IMR-90 (cell line): ENCODE data around the gene PTPRG. TPM values are rescaled to one million over a fixed set of nuclear protein-coding genes. Genes with fewer than 3 reads are reported as not detected.

ENCODE experiments used
- ATAC-seq: fragments of 200-7000 bp; cut with Tn5 transposase; 2 replicates; pipeline ENCODE4 v1.9.1; 2020; ENCODE audit warnings: low read depth, mild to moderate bottlenecking, moderate library complexity
- BruUV-seq: library from RNA; stranded (reverse); fragments of 400-500 nt; replicated peaks from 2 replicates; lab custom pipeline; 2021; lab: Mats Ljungman, UMichigan
- CTCF ChIA-PET: fragments of 300-600 bp; formaldehyde crosslinking; extraction: SDS; loops from one replicate; lab custom pipeline; 2021; ENCODE audit warnings: antibody characterized with exemption; lab: Yijun Ruan, JAX
- POLR2A ChIA-PET: fragments of 300-600 bp; sonication (Branson Sonifier 250); formaldehyde crosslinking; loops from one replicate; lab custom pipeline; 2022; ENCODE audit warnings: antibody characterized with exemption; ENCODE audit not compliant: unreplicated experiment; lab: Charles Lee
- DNase-seq: peaks from one replicate; pipeline ENCODE4 v3.0.0; 2013
- H2AFZ ChIP-seq: replicated peaks from 2 replicates; pipeline ENCODE3; 2013; ENCODE audit warnings: low read length, mild to moderate bottlenecking; ENCODE audit not compliant: poor library complexity
- H2AK5ac ChIP-seq: 2 replicates; pipeline ENCODE4 v1.6.1; 2013; ENCODE audit warnings: low read depth, low read length, inconsistent platforms
- H2AK9ac ChIP-seq: replicated peaks from 2 replicates; pipeline ENCODE3; 2013; ENCODE audit warnings: mild to moderate bottlenecking, low read depth, low read length, moderate library complexity; ENCODE audit not compliant: poor library complexity
- H2BK120ac ChIP-seq: 2 replicates; pipeline ENCODE4 v1.6.1; 2013; ENCODE audit warnings: low read depth, low read length, inconsistent platforms
- H2BK15ac ChIP-seq: 3 replicates; pipeline ENCODE4 v1.6.1; 2013; ENCODE audit warnings: low read depth, low read length, inconsistent platforms
- H2BK20ac ChIP-seq: 2 replicates; pipeline ENCODE4 v1.6.1; 2013; ENCODE audit warnings: low read depth, mild to moderate bottlenecking, inconsistent platforms, low read length, moderate library complexity
- H2BK5ac ChIP-seq: 2 replicates; pipeline ENCODE4 v1.6.1; 2013; ENCODE audit warnings: mild to moderate bottlenecking, low read depth, low read length, inconsistent platforms; ENCODE audit not compliant: poor library complexity, severe bottlenecking
- H3K14ac ChIP-seq: replicated peaks from 2 replicates; pipeline ENCODE4 v1.6.1; 2013; ENCODE audit warnings: low read depth, low read length, inconsistent platforms
- H3K18ac ChIP-seq: 2 replicates; pipeline ENCODE4 v1.6.1; 2013; ENCODE audit warnings: low read depth, low read length, control low read depth
- H3K23ac ChIP-seq: 2 replicates; pipeline ENCODE4 v1.6.1; 2013; ENCODE audit warnings: low read depth, low read length, inconsistent platforms
- H3K27ac ChIP-seq: 2 replicates; pipeline ENCODE4 v1.5.1; 2013; ENCODE audit warnings: mild to moderate bottlenecking, control low read depth, low read length; ENCODE audit not compliant: insufficient read depth
- H3K27me3 ChIP-seq: 2 replicates; pipeline ENCODE4 v1.6.1; 2013; ENCODE audit warnings: low read length; ENCODE audit not compliant: control insufficient read depth, insufficient read depth
- H3K36me3 ChIP-seq: 2 replicates; pipeline ENCODE4 v1.6.1; 2013; ENCODE audit warnings: low read length, mixed read lengths; ENCODE audit not compliant: control insufficient read depth, insufficient read depth
- H3K4ac ChIP-seq: 2 replicates; pipeline ENCODE4 v1.6.1; 2013; ENCODE audit warnings: low read depth, low read length, inconsistent platforms
- H3K4me1 ChIP-seq: 2 replicates; pipeline ENCODE4 v1.6.1; 2013; ENCODE audit warnings: low read length, mixed read lengths; ENCODE audit not compliant: control insufficient read depth, insufficient read depth
- H3K4me2 ChIP-seq: 2 replicates; pipeline ENCODE4 v1.6.1; 2013; ENCODE audit warnings: low read depth, mild to moderate bottlenecking, control low read depth, low read length, moderate library complexity
- H3K4me3 ChIP-seq: 2 replicates; pipeline ENCODE4 v1.5.1; 2013; ENCODE audit warnings: low read depth, mild to moderate bottlenecking, control low read depth, low read length, moderate library complexity; ENCODE audit not compliant: insufficient read depth
- H3K56ac ChIP-seq: 2 replicates; pipeline ENCODE4 v1.6.1; 2013; ENCODE audit warnings: low read length, inconsistent platforms; ENCODE audit not compliant: insufficient read depth; ENCODE audit errors: extremely low read depth
- H3K79me1 ChIP-seq, 2 experiments: 2 replicates each; pipeline ENCODE4 v1.6.1; 2013; ENCODE audit warnings: low read length in 2 of 2, inconsistent platforms in 1 of 2, low read depth in 1 of 2
- H3K9ac ChIP-seq: 2 replicates; pipeline ENCODE4 v1.6.1; 2013; ENCODE audit warnings: low read depth, low read length, control low read depth
- H3K9me1 ChIP-seq: 2 replicates; pipeline ENCODE4 v1.6.1; 2013; ENCODE audit warnings: low read length, inconsistent platforms; ENCODE audit not compliant: insufficient read depth
- H3K9me3 ChIP-seq: 2 replicates; pipeline ENCODE4 v1.6.1; 2013; ENCODE audit warnings: low read length; ENCODE audit not compliant: control insufficient read depth, insufficient read depth
- H4K20me1 ChIP-seq: 2 replicates; pipeline ENCODE4 v1.6.1; 2013; ENCODE audit warnings: low read length, inconsistent platforms; ENCODE audit not compliant: insufficient read depth
- H4K5ac ChIP-seq: 2 replicates; pipeline ENCODE4 v1.6.1; 2013; ENCODE audit warnings: mild to moderate bottlenecking, low read depth, low read length, control low read depth
- H4K8ac ChIP-seq, 2 experiments: 2 replicates each; pipeline ENCODE4 v1.6.1; 2013; ENCODE audit warnings: low read depth in 2 of 2, low read length in 2 of 2, control low read depth in 1 of 2, inconsistent platforms in 1 of 2
- H4K91ac ChIP-seq: 2 replicates; pipeline ENCODE4 v1.6.1; 2013; ENCODE audit warnings: low read depth, low read length, inconsistent platforms; ENCODE audit not compliant: insufficient read depth
- BHLHE40 ChIP-seq: fragments of 150-350 bp; IDR thresholded peaks from 2 replicates; pipeline ENCODE4 v1.6.1; 2016; ENCODE audit warnings: mild to moderate bottlenecking, low read depth, low read length
- CEBPB ChIP-seq: IDR thresholded peaks from 2 replicates; pipeline ENCODE4 v1.6.1; 2012; ENCODE audit warnings: low read depth, low read length, improper control_type of control experiment
- CHD1 ChIP-seq: IDR thresholded peaks from 2 replicates; pipeline ENCODE4 v1.6.1; 2012; ENCODE audit warnings: low read depth, low read length, improper control_type of control experiment
- FOS ChIP-seq: fragments of 150-350 bp; IDR thresholded peaks from 2 replicates; pipeline ENCODE4 v1.6.1; 2016; ENCODE audit warnings: low read depth, low read length
- MAFK ChIP-seq: IDR thresholded peaks from 2 replicates; pipeline ENCODE4 v1.6.1; 2012; ENCODE audit warnings: low read depth, low read length, improper control_type of control experiment
- MAZ ChIP-seq: IDR thresholded peaks from 2 replicates; pipeline ENCODE4 v1.6.1; 2012; ENCODE audit warnings: low read depth, mild to moderate bottlenecking, low read length, improper control_type of control experiment, moderate library complexity, borderline replicate concordance
- MXI1 ChIP-seq: IDR thresholded peaks from 2 replicates; pipeline ENCODE4 v1.6.1; 2012; ENCODE audit warnings: low read depth, mild to moderate bottlenecking, low read length, moderate library complexity, borderline replicate concordance
- NFE2L2 ChIP-seq: fragments of 150-350 bp; IDR thresholded peaks from 2 replicates; pipeline ENCODE4 v1.6.1; 2016; ENCODE audit warnings: low read depth, mild to moderate bottlenecking, low read length
- POLR2A ChIP-seq: IDR thresholded peaks from 2 replicates; pipeline ENCODE4 v1.6.1; 2012; ENCODE audit warnings: mild to moderate bottlenecking, low read depth, low read length
- RAD21 ChIP-seq: IDR thresholded peaks from 2 replicates; pipeline ENCODE4 v1.6.1; 2012; ENCODE audit warnings: low read length, improper control_type of control experiment
- RCOR1 ChIP-seq: IDR thresholded peaks from 2 replicates; pipeline ENCODE4 v1.6.1; 2012; ENCODE audit warnings: mild to moderate bottlenecking, low read length, improper control_type of control experiment; ENCODE audit not compliant: insufficient replicate concordance
- RFX5 ChIP-seq: IDR thresholded peaks from 2 replicates; pipeline ENCODE4 v1.8.0; 2012; ENCODE audit warnings: low read depth, mild to moderate bottlenecking, low read length, moderate library complexity
- SMC3 ChIP-seq: fragments of 150-350 bp; IDR thresholded peaks from 2 replicates; pipeline ENCODE4 v1.6.1; 2016; ENCODE audit warnings: low read depth, mild to moderate bottlenecking, antibody characterized with exemption, low read length, moderate library complexity
- WGBS, 2 experiments: methylation state at CpG; one replicate each; pipeline versions ENCODE4 v1.1.5 to v1.1.7; 2013; ENCODE audit warnings: missing lambda C conversion rate in 2 of 2; ENCODE audit not compliant: insufficient read length in 1 of 2; ENCODE audit errors: extremely low coverage in 2 of 2; 5-methylcytosine and 5-hydroxymethylcytosine counted together
- dilution Hi-C: fragments of 300-500 bp; cut with HindIII; formaldehyde crosslinking; loops from one replicate; pipeline ENCODE4 v1.14.3; 2018; ENCODE audit warnings: low sequenced_read_pairs; ENCODE audit not compliant: unreplicated experiment
- in situ Hi-C: fragments of 300-500 bp; cut with MboI; formaldehyde crosslinking; loops from 3 replicates; pipeline ENCODE4 v1.14.3; 2019; ENCODE audit warnings: low sequenced_read_pairs, inconsistent platforms, mixed read lengths
- intact Hi-C: fragments of 100-400 bp; cut with micrococcal nuclease; formaldehyde crosslinking; loops from 2 replicates; pipeline ENCODE4 v1.10.0; 2022
- polyA plus RNA-seq, 3 experiments: library from polyadenylated mRNA; depleted of rRNA; stranded (reverse); fragments of >200 nt; gene quantifications; 2 replicates each; pipeline ENCODE4 v1.2.3, GENCODE V29; 2012; ENCODE audit warnings: low replicate concordance in 1 of 3
- total RNA-seq: library from RNA; depleted of rRNA; stranded (reverse); fragments of >200 nt; gene quantifications from 2 replicates; pipeline ENCODE4 v1.2.3, GENCODE V29; 2012
- TF ChIP-seq, protein P1 (sequence below): fragments of 150-350 bp; IDR thresholded peaks from 2 replicates; pipeline ENCODE4 v1.6.1; 2016; ENCODE audit warnings: low read depth, mild to moderate bottlenecking, low read length, moderate library complexity, borderline replicate concordance
- TF ChIP-seq, protein P2 (sequence below): conservative IDR thresholded peaks from 2 replicates; pipeline ENCODE4 v1.5.1; 2012; ENCODE audit warnings: mild to moderate bottlenecking, low read depth, low read length, improper control_type of control experiment
- TF ChIP-seq, protein P3 (sequence below): fragments of 150-350 bp; IDR thresholded peaks from 2 replicates; pipeline ENCODE4 v1.6.1; 2017; ENCODE audit warnings: mild to moderate bottlenecking, antibody characterized with exemption, low read length, low read depth

Gene PTPRG
- total and polyA plus RNA-seq, 2 of the 4 experiments (the other 2 are of a cell fraction), result 7.7 to 31.0 TPM

DNA sequence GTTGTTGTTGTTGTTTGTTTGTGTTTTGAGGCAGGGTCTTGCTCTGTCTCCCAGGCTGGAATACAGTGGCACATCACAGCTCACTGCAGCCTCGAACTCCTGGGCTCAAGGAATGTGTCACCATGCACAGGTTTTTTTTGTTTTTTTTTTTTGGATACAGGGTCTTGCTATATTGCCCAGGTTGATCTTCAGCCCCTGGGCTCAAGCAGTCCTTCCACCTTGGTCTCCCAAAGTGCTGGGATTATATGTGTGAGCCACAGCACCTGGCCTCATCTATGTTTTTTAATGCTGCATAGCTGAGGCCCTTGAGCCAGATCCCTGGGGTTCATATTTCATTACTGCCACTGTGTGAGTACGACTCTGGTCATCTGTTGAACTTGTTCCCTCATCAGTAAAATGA is 459.3 kb downstream of the PTPRG start:
- no peak overlapping the region for H2AK9ac ChIP-seq
- H3K4me3 ChIP-seq, result no peak overlapping the region
- no peak overlapping the region for H2BK20ac ChIP-seq
- in situ Hi-C loops, result no loop called here
- H2BK120ac ChIP-seq, result no peak overlapping the region
- H3K27ac ChIP-seq, result no peak overlapping the region
- H4K5ac ChIP-seq, result no peak overlapping the region
- no peaks in the 10 kb centered on the region for H3K9me1 ChIP-seq
- H2BK5ac ChIP-seq, result no peak overlapping the region
- no peak overlapping the region for H4K91ac ChIP-seq
- H4K20me1 ChIP-seq, result no peaks in the 10 kb centered on the region
- H3K4ac ChIP-seq, result no peak overlapping the region
- peaks cover 8% of the 10 kb centered on the region in 2 experiments; a peak in 2 of 4 replicates for H3K79me1 ChIP-seq
- ATAC-seq (no peak), DNase-seq (no peak)
- CTCF ChIA-PET, result interaction anchor here (1.0 to 1.2 kb wide), 2 partner anchors 14 to 16 kb away, joined by 3 to 4 read pairs; no protein-coding TSS in a partner anchor
- H3K27me3 ChIP-seq, result no peaks in the 10 kb centered on the region
- no peak overlapping the region for H2AFZ ChIP-seq
- H3K4me1 ChIP-seq, result no peaks in the 10 kb centered on the region
- H3K9ac ChIP-seq, result no peak overlapping the region
- no peak overlapping the region for H3K18ac ChIP-seq
- H3K56ac ChIP-seq, result no peak overlapping the region
- intact Hi-C loops, result no loop called here
- TF ChIP-seq SMC3, result no peak
- no peak for TF ChIP-seq CEBPB
- TF ChIP-seq, protein P1, sequence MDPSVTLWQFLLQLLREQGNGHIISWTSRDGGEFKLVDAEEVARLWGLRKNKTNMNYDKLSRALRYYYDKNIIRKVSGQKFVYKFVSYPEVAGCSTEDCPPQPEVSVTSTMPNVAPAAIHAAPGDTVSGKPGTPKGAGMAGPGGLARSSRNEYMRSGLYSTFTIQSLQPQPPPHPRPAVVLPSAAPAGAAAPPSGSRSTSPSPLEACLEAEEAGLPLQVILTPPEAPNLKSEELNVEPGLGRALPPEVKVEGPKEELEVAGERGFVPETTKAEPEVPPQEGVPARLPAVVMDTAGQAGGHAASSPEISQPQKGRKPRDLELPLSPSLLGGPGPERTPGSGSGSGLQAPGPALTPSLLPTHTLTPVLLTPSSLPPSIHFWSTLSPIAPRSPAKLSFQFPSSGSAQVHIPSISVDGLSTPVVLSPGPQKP, result no peak
- no peak for TF ChIP-seq NFE2L2
- no peak for TF ChIP-seq CHD1
- TF ChIP-seq RAD21, result no peak
- no peak for TF ChIP-seq RCOR1
- no peak for TF ChIP-seq RFX5
- TF ChIP-seq MAFK, result no peak
- TF ChIP-seq MXI1, result no peak
- TF ChIP-seq MAZ, result no peak
- TF ChIP-seq, protein P2, sequence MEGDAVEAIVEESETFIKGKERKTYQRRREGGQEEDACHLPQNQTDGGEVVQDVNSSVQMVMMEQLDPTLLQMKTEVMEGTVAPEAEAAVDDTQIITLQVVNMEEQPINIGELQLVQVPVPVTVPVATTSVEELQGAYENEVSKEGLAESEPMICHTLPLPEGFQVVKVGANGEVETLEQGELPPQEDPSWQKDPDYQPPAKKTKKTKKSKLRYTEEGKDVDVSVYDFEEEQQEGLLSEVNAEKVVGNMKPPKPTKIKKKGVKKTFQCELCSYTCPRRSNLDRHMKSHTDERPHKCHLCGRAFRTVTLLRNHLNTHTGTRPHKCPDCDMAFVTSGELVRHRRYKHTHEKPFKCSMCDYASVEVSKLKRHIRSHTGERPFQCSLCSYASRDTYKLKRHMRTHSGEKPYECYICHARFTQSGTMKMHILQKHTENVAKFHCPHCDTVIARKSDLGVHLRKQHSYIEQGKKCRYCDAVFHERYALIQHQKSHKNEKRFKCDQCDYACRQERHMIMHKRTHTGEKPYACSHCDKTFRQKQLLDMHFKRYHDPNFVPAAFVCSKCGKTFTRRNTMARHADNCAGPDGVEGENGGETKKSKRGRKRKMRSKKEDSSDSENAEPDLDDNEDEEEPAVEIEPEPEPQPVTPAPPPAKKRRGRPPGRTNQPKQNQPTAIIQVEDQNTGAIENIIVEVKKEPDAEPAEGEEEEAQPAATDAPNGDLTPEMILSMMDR, result no peak
- TF ChIP-seq BHLHE40, result no peak
- TF ChIP-seq, protein P3, sequence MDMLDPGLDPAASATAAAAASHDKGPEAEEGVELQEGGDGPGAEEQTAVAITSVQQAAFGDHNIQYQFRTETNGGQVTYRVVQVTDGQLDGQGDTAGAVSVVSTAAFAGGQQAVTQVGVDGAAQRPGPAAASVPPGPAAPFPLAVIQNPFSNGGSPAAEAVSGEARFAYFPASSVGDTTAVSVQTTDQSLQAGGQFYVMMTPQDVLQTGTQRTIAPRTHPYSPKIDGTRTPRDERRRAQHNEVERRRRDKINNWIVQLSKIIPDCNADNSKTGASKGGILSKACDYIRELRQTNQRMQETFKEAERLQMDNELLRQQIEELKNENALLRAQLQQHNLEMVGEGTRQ, result no peak
- TF ChIP-seq FOS, result no peak
- no peak for TF ChIP-seq POLR2A
- WGBS, 2 experiments, result no CpG with 5 or more reads among the region's 2 CpGs
- H3K9me3 ChIP-seq, result no peaks in the 10 kb centered on the region
- no peak overlapping the region for H4K8ac ChIP-seq
- H3K14ac ChIP-seq, result no peak overlapping the region
- dilution Hi-C loops, result no loop called here
- no peak overlapping the region for H3K23ac ChIP-seq
- no peak overlapping the region for H3K4me2 ChIP-seq
- no TSS peak for BruUV-seq
- H3K36me3 ChIP-seq, result no peaks in the 10 kb centered on the region
- POLR2A ChIA-PET, result no interaction called here
- no peak overlapping the region for H2AK5ac ChIP-seq
- H2BK15ac ChIP-seq, result no peak overlapping the region
